Fibroblast of lung (primary cell): ENCODE measurements around the gene TNPO3. TPM values are rescaled to one million over a fixed set of nuclear protein-coding genes. Genes with fewer than 3 reads are reported as not detected.

Experiments used
- DNase-seq, 2 donors: peaks; one replicate each; pipeline versions ENCODE4 v3.0.0 to v3.0.0-alpha.2; 2010; ENCODE audit warnings: low read depth in 2 of 2
- H2AFZ ChIP-seq: 2 replicates; pipeline ENCODE4 v1.5.1; 2012; ENCODE audit warnings: low read length, control low read depth, inconsistent platforms
- H3K27ac ChIP-seq: 2 replicates; pipeline ENCODE4 v1.5.1; 2011; ENCODE audit warnings: low read length, control low read depth; ENCODE audit not compliant: insufficient read depth
- H3K27me3 ChIP-seq: 2 replicates; pipeline ENCODE4 v1.5.1; 2011; ENCODE audit warnings: mild to moderate bottlenecking, low read length; ENCODE audit not compliant: control insufficient read depth, insufficient read depth
- H3K36me3 ChIP-seq: 2 replicates; pipeline ENCODE4 v1.5.1; 2011; ENCODE audit warnings: low read length; ENCODE audit not compliant: control insufficient read depth, insufficient read depth
- H3K4me1 ChIP-seq: 2 replicates; pipeline ENCODE4 v1.5.1; 2011; ENCODE audit warnings: low read length; ENCODE audit not compliant: control insufficient read depth, insufficient read depth; ENCODE audit errors: extremely low read depth
- H3K4me2 ChIP-seq: 2 replicates; pipeline ENCODE4 v1.5.1; 2011; ENCODE audit warnings: low read length, control low read depth; ENCODE audit not compliant: insufficient read depth; ENCODE audit errors: extremely low read depth
- H3K4me3 ChIP-seq, 4 experiments: fragments of 200-600 bp in 1 of 4; sonication (generic) in 1 of 4; replicated peaks in 1 of 4; 2 replicates each; pipeline ENCODE4 v1.5.1; 2011 to 2016; ENCODE audit warnings: low read length in 4 of 4, low read depth in 3 of 4, mild to moderate bottlenecking in 3 of 4, control low read depth in 2 of 4, inconsistent platforms in 1 of 4, mixed read lengths in 1 of 4; ENCODE audit not compliant: insufficient read depth in 1 of 4; ENCODE audit errors: control extremely low read depth in 1 of 4
- H3K79me2 ChIP-seq: 2 replicates; pipeline ENCODE4 v1.5.1; 2012; ENCODE audit warnings: mild to moderate bottlenecking, low read length, inconsistent platforms; ENCODE audit not compliant: control insufficient read depth, insufficient read depth
- H3K9ac ChIP-seq: 2 replicates; pipeline ENCODE4 v1.5.1; 2011; ENCODE audit warnings: mild to moderate bottlenecking, low read length, control low read depth; ENCODE audit not compliant: insufficient read depth
- H3K9me3 ChIP-seq: 2 replicates; pipeline ENCODE4 v1.5.1; 2012; ENCODE audit warnings: low read depth, low read length; ENCODE audit not compliant: control insufficient read depth, insufficient read depth
- H4K20me1 ChIP-seq: 2 replicates; pipeline ENCODE4 v1.5.1; 2011; ENCODE audit warnings: low read length; ENCODE audit not compliant: control insufficient read depth, insufficient read depth; ENCODE audit errors: extremely low read depth
- EZH2 ChIP-seq: IDR thresholded peaks from 2 replicates; pipeline ENCODE4 v1.5.1; 2012; ENCODE audit warnings: low read length, control low read depth, mild to moderate bottlenecking; ENCODE audit errors: missing control alignments
- polyA plus RNA-seq, 2 donors: library from polyadenylated mRNA; depleted of rRNA in 1 of 2; stranded (reverse) in 1 of 2; unstranded in 1 of 2; fragments of >200 nt; gene quantifications; 2 replicates each; pipeline ENCODE4 v1.2.1, GENCODE V29; 2011 to 2012; ENCODE audit warnings: missing spikeins in 1 of 2
- total RNA-seq: library from RNA; depleted of rRNA; stranded (reverse); fragments of >200 nt; gene quantifications from 2 replicates; pipeline ENCODE4 v1.2.1, GENCODE V29; 2014
- TF ChIP-seq, protein P1 (sequence below), 2 donors: IDR thresholded peaks in 1 of 2; conservative IDR thresholded peaks in 1 of 2; 1 replicate in 1 of 2; 2 replicates in 1 of 2; pipeline ENCODE4 v1.5.1; 2011 to 2012; ENCODE audit warnings: low read length in 2 of 2, control low read depth in 1 of 2, inconsistent platforms in 1 of 2, low read depth in 1 of 2, mild to moderate bottlenecking in 1 of 2

TNPO3 gene
- total and polyA plus RNA-seq, 2 donors (not counting 1 experiment from before 2014, with no cell fraction given), result 39.1 to 73.5 TPM

DNA sequence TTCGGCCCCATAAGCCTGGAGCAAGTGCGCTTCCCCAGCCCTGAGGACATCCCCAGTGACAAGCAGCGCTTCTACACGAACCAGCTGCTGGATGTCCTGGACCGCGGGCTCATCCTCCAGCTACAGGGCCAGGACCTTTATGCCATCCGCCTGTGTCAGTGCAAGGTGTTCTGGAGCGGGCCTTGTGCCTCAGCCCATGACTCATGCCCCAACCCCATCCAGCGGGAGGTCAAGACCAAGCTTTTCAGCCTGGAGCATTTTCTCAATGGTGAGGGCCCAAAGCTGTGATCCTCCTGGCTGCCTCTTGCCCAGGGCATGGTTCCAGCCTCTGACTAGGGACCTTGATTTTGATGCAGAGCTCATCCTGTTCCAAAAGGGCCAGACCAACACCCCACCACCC is 107.1 kb downstream of the TNPO3 start:
- TF ChIP-seq, protein P1, sequence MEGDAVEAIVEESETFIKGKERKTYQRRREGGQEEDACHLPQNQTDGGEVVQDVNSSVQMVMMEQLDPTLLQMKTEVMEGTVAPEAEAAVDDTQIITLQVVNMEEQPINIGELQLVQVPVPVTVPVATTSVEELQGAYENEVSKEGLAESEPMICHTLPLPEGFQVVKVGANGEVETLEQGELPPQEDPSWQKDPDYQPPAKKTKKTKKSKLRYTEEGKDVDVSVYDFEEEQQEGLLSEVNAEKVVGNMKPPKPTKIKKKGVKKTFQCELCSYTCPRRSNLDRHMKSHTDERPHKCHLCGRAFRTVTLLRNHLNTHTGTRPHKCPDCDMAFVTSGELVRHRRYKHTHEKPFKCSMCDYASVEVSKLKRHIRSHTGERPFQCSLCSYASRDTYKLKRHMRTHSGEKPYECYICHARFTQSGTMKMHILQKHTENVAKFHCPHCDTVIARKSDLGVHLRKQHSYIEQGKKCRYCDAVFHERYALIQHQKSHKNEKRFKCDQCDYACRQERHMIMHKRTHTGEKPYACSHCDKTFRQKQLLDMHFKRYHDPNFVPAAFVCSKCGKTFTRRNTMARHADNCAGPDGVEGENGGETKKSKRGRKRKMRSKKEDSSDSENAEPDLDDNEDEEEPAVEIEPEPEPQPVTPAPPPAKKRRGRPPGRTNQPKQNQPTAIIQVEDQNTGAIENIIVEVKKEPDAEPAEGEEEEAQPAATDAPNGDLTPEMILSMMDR (conservative IDR thresholded peaks at IDR 0.05 in 1 of 2, IDR thresholded peaks at IDR 0.05 in 1 of 2; ENCODE audit: low read depth in 1 of 2, low read length in 2 of 2), result no peak
- TF ChIP-seq EZH2, result no peak
- Histone ChIP-seq H3K4me1 (no peaks in the 10 kb centered on the region), H4K20me1 (no peaks in the 10 kb centered on the region), H3K36me3 (no peaks in the 10 kb centered on the region), H3K4me2 (no peak overlapping the region), H3K27me3 (no peaks in the 10 kb centered on the region), H3K4me3 (no peak overlapping the region), H3K27ac (no peak overlapping the region), H3K9me3 (no peaks in the 10 kb centered on the region), H3K79me2 (no peaks in the 10 kb centered on the region), H2AFZ (no peak overlapping the region), H3K9ac (no peak overlapping the region)
- DNase-seq, result no peak

DNA sequence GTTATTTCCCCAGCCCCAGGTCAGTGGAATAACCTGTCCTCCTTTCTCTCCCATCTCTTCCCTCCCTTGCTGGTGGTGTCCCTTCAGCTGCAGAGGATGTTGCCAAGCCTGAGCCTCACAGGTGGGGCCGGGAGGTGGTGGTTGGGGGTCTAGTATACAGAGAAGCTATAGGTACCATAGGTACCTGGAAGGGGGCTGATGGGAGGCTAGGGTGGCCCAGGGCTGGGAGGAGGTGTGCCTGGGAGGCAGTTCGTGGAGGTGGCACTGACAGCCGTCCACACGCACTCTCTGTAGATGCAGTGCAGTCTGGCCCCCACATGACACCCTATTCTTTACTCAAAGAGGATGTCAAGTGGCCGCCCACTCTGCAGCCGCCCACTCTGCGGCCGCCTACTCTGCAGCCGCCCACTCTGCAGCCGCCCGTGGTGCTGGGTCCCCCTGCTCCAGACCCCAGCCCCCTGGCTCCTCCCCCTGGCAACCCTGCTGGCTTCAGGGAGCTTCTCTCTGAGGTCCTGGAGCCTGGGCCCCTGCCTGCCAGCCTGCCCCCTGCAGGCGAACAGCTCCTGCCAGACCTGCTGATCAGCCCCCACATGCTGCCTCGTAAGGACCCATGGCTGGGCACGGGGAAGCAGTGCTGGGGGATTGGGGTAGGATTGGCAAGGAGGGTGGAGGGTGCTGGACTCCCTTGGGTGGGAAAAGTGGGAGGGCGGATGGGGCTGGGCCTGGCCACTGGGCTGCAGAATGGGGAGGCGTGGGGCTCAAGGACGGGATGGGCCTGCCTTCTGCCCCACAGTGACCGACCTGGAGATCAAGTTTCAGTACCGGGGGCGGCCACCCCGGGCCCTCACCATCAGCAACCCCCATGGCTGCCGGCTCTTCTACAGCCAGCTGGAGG is 107.7 kb downstream of the TNPO3 start:
- Histone ChIP-seq H2AFZ (no peak overlapping the region), H3K27me3 (no peaks in the 10 kb centered on the region), H3K79me2 (no peaks in the 10 kb centered on the region), H3K9ac (no peak overlapping the region), H3K36me3 (no peaks in the 10 kb centered on the region), H3K4me1 (no peaks in the 10 kb centered on the region), H3K4me3 (no peak overlapping the region), H3K27ac (no peak overlapping the region), H3K4me2 (no peak overlapping the region), H3K9me3 (no peaks in the 10 kb centered on the region), H4K20me1 (no peaks in the 10 kb centered on the region)
- no peak for DNase-seq
- TF ChIP-seq, protein P1 (conservative IDR thresholded peaks at IDR 0.05 in 1 of 2, IDR thresholded peaks at IDR 0.05 in 1 of 2; ENCODE audit: low read depth in 1 of 2, low read length in 2 of 2), result no peak
- no peak for TF ChIP-seq EZH2

DNA sequence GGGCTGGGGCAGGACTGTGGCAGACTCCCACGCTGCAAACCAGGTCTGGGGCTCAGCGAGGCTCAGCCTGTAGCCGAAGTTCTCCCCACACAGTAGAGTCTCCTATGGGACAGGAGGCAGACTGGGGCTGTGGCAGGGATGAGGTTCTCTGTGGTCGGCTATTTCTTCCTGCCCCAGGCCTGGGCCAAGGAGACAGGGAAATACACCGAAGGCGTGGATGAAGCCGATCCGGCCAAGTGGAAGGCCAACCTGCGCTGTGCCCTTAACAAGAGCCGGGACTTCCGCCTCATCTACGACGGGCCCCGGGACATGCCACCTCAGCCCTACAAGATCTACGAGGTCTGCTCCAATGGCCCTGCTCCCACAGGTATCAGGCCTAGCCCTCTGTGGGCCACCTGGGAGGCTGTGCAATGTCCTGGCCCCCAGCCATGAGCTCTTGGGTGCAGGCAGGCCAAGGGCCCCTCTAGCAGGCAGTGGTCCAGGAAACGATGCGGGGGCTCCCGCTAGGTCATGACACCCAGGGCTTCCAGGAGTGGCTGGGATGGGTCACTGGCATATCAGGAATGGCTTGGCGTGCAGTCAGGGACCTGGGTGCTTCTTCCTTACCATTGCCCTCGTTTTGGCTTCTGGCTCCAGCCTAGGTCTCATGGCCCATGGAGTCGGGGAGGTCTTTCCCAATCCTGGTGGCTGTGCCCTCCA is 109.1 kb downstream of the TNPO3 start:
- no peaks in the 10 kb centered on the region for H3K27me3 ChIP-seq
- H3K9me3 ChIP-seq, result no peaks in the 10 kb centered on the region
- no peaks in the 10 kb centered on the region for H3K4me1 ChIP-seq
- H3K27ac ChIP-seq, result no peak overlapping the region
- DNase-seq, result no peak
- H3K9ac ChIP-seq, result no peak overlapping the region
- no peaks in the 10 kb centered on the region for H4K20me1 ChIP-seq
- no peak overlapping the region for H3K4me2 ChIP-seq
- no peaks in the 10 kb centered on the region for H3K36me3 ChIP-seq
- TF ChIP-seq, protein P1 (conservative IDR thresholded peaks at IDR 0.05 in 1 of 2, IDR thresholded peaks at IDR 0.05 in 1 of 2; ENCODE audit: low read depth in 1 of 2, low read length in 2 of 2), result no peak
- TF ChIP-seq EZH2, result no peak
- H3K79me2 ChIP-seq, result no peaks in the 10 kb centered on the region
- H3K4me3 ChIP-seq, result no peak overlapping the region
- no peak overlapping the region for H2AFZ ChIP-seq
